SK-MEL-5 (cell line): ENCODE results near the gene ITPRID2. TPM values are rescaled to one million over a fixed set of nuclear protein-coding genes. Genes with fewer than 3 reads are reported as not detected.

Experiments
- DNase-seq: peaks from one replicate; pipeline ENCODE4 v3.0.0-alpha.2; 2016; ENCODE audit warnings: low read depth, low spot score
- in situ Hi-C: cut with HindIII; loops from 2 replicates; pipeline ENCODE4 v1.10.0; 2016; ENCODE audit warnings: low sequenced_read_pairs, high pct_unique_total_duplicates, low pct_unique_long_range_greater_than_20kb
- total RNA-seq: library from RNA; depleted of rRNA; stranded (reverse); fragments of >200 nt; shearing (Covaris generic); gene quantifications from 2 replicates; pipeline ENCODE4 v1.2.3, GENCODE V29; 2014

The ITPRID2 gene
- total RNA-seq, 1 experiment from 2014 or later: 112 TPM

- DNase-seq: no peak
- in situ Hi-C loops: no loop called here
Observed at GRCh38 chr2:181876614-181877063, 14.9 kb upstream of the ITPRID2 start.

DNA sequence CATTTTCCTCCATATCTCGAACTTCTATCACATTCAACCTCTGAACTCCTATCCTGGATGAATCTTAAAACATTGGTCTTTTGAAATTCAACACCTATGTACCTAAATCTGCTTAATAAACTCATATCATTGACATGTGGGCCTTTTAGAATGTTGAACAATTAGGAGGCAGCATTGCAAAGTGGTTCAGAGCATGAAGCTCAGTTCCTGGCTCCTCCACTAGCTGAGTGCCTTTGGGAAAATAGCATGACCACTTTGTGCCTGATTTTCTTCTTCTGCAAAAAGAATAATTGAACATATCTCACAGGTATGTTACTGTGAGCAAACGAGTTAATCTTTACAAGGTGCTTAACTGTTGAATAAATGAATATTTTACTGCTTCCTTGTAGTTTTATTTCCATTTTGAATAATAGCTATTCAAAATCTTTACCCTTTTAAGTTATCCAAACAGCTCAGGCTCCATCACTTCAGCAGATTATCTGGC lies 14.3 kb upstream of the ITPRID2 start:
- no peak for DNase-seq
- in situ Hi-C loops: no loop called here

DNA sequence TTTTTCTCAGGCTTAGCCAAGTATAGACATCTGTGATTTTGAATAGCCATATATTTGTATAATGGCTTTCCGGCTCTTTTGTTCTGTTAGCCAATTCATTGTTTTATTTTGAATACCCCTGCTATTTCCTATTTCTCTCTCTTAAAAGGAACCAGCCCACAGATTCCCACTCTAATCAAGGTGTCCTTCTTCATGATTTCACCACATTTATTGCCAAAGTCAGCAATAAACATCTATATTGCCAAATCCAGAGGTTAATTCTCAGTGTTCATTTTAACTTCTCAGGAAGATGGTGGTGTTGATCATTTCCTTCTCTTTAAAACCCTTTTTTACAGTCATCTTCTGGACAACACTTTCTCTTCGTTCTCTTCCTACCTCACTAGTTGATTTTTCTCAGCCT lies 13.1 kb upstream of the ITPRID2 start:
- in situ Hi-C loops: no loop called here
- no peak for DNase-seq

DNA sequence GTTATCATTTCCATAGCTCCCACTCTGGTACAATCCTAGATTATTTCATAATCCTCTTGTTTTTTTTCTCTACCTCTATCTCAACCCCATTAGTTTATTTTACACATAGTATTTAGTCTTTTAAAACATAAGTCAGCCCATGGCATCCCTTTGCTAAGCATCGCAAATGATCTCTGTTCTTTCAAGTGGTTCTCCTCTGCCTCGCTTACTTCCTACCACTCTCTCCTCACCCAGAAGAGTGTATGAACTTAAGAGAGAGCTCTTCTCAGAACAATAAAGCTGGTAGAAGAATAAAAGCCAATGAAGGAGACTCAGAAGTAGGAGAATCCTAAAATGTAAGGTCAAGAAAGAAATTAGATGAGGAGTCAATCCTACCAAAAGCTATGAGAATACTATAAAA lies 12.2 kb upstream of the ITPRID2 start:
- no peak for DNase-seq
- in situ Hi-C loops: no loop called here

DNA sequence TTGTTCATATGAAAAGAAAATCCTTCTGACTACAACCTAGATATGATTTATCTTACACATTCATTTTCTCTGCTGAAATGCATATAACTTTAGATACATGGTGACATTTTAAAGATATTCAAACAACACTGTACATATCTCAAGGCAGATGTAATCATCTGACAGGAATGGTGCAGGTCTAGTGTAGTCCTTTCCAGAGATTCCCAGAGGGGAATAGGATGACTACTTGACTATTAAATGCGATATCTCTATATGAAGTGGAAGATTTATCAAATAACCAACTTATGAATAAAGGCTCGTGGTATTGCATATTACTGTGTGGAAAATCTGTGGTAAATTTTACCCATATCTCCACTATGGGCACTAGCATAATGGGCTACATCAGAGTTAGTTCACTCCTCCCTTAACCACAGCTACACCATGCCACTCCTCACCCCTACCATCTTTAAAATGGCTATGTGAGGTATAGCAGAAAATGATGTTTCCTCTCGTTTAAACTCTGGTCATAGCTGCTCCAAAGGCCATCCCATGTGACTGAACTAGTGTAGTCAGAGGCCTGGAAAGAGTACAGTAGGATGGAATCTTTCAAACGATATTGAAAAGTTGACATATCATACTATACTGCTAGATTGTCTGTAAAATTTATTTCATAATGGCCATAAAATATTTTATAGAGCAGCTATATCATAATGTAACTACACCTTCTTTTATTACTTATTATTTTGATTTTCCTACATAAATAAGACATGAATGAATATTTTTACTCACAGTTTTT lies 9.1 kb upstream of the ITPRID2 start:
- in situ Hi-C loops: no loop called here
- no peak for DNase-seq

GRCh38 chr2:181884601-181885000 lies 6.9 kb upstream of the ITPRID2 start:
- DNase-seq: no peak
- in situ Hi-C loops: no loop called here

- in situ Hi-C loops: no loop called here
- DNase-seq: no peak
Observed at GRCh38 chr2:181885096-181885495, 6.4 kb upstream of the ITPRID2 start.

GRCh38 chr2:181886192-181886591 lies 5.3 kb upstream of the ITPRID2 start:
- DNase-seq: no peak
- in situ Hi-C loops: no loop called here

DNA sequence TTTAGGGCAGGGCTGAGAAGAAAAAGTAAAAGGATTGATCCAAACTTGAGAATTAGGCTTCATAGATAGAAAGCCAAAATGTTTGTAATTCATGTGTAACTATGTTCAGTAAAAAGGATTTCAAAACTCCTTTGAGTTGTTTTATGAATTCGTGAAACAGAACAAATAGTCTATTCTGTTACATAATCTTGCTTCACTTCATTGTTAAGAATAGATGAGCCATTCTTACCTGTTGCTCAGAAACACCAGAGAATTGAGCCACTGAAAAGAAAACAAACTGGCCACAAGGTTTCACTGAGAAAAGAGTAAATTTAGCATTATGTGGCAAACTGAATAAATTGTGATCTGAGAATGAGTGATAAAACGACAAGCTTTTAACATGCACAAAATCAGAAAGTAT lies 4.5 kb upstream of the ITPRID2 start:
- in situ Hi-C loops: no loop called here
- DNase-seq: no peak

- DNase-seq: no peak
- in situ Hi-C loops: no loop called here
Observed at GRCh38 chr2:181889776-181890175, 1.8 kb upstream of the ITPRID2 start.

- in situ Hi-C loops: no loop called here
- DNase-seq: no peak
Observed at GRCh38 chr2:181890271-181890670, 1.3 kb upstream of the ITPRID2 start.

DNA sequence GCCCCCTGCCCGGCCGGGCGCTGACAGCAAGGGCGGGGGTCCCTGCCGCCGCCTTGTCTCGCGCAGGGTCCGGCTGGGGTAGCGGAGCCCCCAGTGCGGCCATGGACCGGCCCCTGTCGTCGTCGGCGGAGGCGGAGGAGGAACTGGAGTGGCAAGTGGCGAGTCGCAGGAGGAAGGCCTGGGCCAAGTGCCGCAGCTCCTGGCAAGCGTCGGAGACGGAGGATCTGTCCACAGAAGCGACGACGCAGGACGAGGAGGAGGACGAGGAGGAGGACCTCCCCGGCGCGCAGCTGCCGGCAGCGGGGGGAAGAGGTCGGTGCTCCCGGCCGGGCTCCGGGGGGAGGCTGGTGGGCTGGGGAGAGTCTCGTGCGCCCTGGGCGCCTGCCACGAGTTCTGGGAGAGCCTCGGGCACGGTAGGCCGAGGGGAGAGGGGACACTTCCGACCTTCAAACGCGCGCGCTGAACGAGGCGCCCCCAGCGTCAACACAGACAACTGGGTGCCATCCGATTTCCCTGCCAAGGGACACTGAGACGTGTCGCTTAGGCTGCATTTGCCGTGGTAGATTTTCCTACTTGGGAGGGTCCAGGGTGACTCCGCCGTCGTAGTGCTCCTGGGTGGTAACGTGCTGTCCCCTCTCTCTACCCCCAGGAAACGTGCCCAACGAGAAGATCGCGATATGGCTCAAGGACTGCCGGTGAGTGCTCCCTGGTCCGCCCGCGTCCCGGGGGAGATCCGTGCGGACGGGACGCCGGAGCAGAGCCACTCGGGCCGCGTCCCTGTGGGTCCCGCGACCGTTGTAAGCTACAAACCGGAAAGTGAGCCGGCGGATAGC lies 652 bp downstream of the ITPRID2 start:
- peak; percentile 57 for DNase-seq
- in situ Hi-C loops: no loop called here

- no peak for DNase-seq
- in situ Hi-C loops: no loop called here
Observed at GRCh38 chr2:181892799-181893435, 1.4 kb downstream of the ITPRID2 start.

DNA sequence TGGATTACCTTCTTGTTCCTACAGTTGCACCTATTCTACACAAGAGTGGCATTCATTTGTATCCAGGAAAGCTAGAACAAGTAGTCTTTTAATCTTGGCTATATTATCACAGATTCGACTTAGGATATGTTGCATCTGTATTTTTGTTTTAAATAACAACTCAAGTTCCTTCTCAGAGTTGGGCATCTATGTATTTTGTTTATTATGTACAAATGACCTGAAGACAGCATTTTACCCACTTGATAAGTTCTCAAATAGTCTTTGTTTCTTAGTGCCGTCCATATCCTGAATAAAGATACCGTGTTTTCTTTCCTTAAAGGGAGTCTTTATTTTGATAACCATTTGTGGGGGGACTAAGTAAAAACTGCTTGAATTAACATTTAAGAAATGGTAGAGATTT lies 2.9 kb downstream of the ITPRID2 start:
- in situ Hi-C loops: no loop called here
- peak; percentile 27 for DNase-seq

GRCh38 chr2:181895818-181896217 lies 4.3 kb downstream of the ITPRID2 start:
- in situ Hi-C loops: no loop called here
- DNase-seq: no peak

GRCh38 chr2:181896286-181896685 lies 4.8 kb downstream of the ITPRID2 start:
- no peak for DNase-seq
- in situ Hi-C loops: no loop called here

GRCh38 chr2:181900007-181900651 lies 8.6 kb downstream of the ITPRID2 start:
- in situ Hi-C loops: no loop called here
- no peak for DNase-seq

- peak; percentile 46 for DNase-seq
- in situ Hi-C loops: no loop called here
Observed at GRCh38 chr2:181902625-181903024, 11.1 kb downstream of the ITPRID2 start.
